GM10266 (cell line): ENCODE results near the gene GABRD.

Source experiments
- DNase-seq: peaks from one replicate; pipeline ENCODE4 v3.0.0; 2012; ENCODE audit errors: extremely low spot score
- CTCF ChIP-seq: IDR thresholded peaks from 2 replicates; pipeline ENCODE4 v1.5.1; 2012; ENCODE audit warnings: mild to moderate bottlenecking, low read depth; ENCODE audit not compliant: control insufficient read depth, insufficient read depth; ENCODE audit errors: missing control alignments

Gene GABRD

GRCh38 chr1:2046953-2047748 is 28.0 kb downstream of the GABRD start:
- TF ChIP-seq CTCF = no peak
- no peak for DNase-seq

DNA sequence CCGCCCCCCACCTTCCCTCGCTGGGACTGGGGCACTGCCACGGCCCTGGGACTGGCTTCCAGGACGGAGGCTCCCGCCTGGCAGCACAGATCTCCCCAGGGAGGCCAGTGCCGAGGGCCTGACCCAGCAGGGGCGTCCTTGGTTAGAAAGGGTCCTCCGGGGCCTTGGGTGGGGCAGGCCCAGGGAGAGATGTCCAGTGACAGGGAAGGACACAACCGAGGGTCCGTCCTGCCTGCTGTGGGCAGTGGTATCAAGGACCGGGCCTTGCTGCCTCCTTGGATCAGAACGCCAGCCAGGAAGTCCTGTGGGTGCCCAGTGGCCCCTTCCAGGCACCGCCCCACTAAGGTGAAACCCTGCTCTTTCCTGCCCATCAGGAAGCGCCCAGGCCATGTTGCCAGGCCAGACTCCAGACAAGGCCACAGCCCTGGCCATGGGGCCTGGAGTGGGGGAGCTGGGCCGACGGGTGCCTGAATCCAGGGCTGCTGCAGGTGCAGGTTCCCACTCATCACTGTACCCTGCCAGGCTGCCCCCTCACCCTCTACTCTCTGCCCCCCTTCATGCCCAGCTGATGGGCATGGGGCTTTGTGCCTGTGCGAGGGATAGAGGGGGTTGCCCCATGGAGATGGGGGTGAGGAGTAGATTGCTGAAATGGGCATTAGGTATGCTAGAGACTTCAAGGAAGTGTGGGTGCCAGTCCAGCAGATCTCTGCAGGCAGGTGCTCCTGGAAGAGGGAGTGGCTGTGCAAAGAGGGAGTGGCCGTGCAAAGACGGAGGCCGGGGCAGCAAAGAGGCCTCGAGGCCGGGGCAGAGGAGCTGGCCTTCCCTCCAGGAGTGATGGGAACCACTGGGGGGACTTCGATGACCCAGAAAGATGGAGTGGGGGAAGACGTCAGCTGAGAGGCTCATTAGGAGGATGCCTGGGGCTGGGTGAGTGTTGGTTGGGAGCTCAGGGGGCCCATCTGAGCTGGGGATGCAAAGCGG is 28.9 kb downstream of the GABRD start:
- TF ChIP-seq CTCF = no peak
- no peak for DNase-seq

- TF ChIP-seq CTCF = no peak
- no peak for DNase-seq
Measured at GRCh38 chr1:2049225-2049717, 30.1 kb downstream of the GABRD start.

DNA sequence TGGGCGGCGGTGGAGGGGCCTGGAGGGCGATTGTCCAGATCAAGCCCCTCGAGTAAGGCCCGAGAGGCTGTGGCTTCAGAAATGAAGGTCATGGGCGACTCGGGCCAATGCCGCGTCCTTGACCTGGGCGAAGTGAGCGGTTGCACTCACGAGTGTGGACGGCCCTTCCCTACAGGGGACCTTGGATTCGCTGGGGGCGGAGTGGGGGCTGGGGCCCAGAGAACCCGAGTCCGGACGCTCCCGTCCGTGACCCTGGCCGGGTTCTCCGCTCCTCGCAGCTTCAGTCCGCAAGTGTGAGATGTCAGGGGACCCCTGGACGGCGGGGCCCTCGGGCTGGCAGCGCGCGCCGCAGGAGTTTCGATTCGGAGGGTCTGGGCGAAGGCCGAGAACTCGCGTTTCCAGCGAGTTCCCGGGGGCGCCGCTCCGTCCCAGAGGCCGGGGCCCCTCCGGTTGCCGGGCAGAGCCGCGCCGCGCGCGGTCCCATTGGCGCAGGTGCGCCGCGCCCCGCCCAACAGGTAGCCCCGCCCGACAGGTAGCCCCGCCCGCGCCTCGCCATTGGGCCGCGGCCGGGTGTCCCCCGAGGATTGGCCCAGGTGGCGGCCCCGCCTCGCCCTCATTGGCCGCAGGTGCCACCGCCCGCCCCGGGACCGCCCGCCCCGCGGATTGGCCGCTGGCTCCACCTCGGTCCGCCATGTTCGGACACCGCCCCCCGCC is 30.7 kb downstream of the GABRD start, which contains the start of gene PRKCZ:
TSS of gene PRKCZ (plus strand) at position 694 of the 714 bp plus-strand sequence. CDS start 220 bp downstream, outside the sequence.
- TF ChIP-seq CTCF = no peak
- DNase-seq = peak; percentile 85

GRCh38 chr1:2050461-2050792 is 31.3 kb downstream of the GABRD start:
- DNase-seq = no peak
- no peak for TF ChIP-seq CTCF

- no peak for DNase-seq
- TF ChIP-seq CTCF = no peak
Measured at GRCh38 chr1:2050793-2051682, 31.9 kb downstream of the GABRD start.
